ENCODE measurements around the gene FER.
"Not testable (repeated sequence)": the region's sequence is repeated elsewhere in the genome, so short reads cannot be mapped to it uniquely, and the experiment has no call there.

Gene FER

GRCh38 chr5:108989761-108990392, 242.2 kb downstream of the FER start:
- no peak for DNase-seq

- DNase-seq, result not testable (repeated sequence)
Observed at GRCh38 chr5:108992396-108993085, 244.8 kb downstream of the FER start.

GRCh38 chr5:108993440-108993839, 245.7 kb downstream of the FER start:
- not testable (repeated sequence) for DNase-seq

GRCh38 chr5:108997720-108998119, 250.0 kb downstream of the FER start:
- no peak for DNase-seq

- DNase-seq, result no peak
Observed at GRCh38 chr5:108998216-108998615, 250.5 kb downstream of the FER start.

- DNase-seq, result no peak
Observed at GRCh38 chr5:109003928-109004327, 256.2 kb downstream of the FER start.

GRCh38 chr5:109005297-109006009, 257.8 kb downstream of the FER start:
- no peak for DNase-seq

- DNase-seq, result no peak
Observed at GRCh38 chr5:109006129-109006528, 258.4 kb downstream of the FER start.

GRCh38 chr5:109016300-109016699, 268.6 kb downstream of the FER start:
- DNase-seq, result no peak

- DNase-seq, result no peak
Observed at GRCh38 chr5:109022056-109022455, 274.4 kb downstream of the FER start.

GRCh38 chr5:109025729-109026128, 278.0 kb downstream of the FER start:
- not testable (repeated sequence) for DNase-seq

- DNase-seq, result no peak
Observed at GRCh38 chr5:109027983-109028607, 280.4 kb downstream of the FER start.

- no peak for DNase-seq
Observed at GRCh38 chr5:109028608-109029299, 281.1 kb downstream of the FER start.

GRCh38 chr5:109029847-109030246, 282.1 kb downstream of the FER start:
- no peak for DNase-seq

- DNase-seq, result no peak
Observed at GRCh38 chr5:109030360-109031143, 282.9 kb downstream of the FER start.

GRCh38 chr5:109034306-109034705, 286.6 kb downstream of the FER start:
- DNase-seq, result no peak

GRCh38 chr5:109035436-109035835, 287.7 kb downstream of the FER start:
- no peak for DNase-seq

GRCh38 chr5:109038209-109038840, 290.6 kb downstream of the FER start:
- DNase-seq, result no peak

- DNase-seq, result no peak
Observed at GRCh38 chr5:109041317-109041716, 293.6 kb downstream of the FER start.

GRCh38 chr5:109045710-109046109, 298.0 kb downstream of the FER start:
- no peak for DNase-seq

GRCh38 chr5:109049565-109049964, 301.9 kb downstream of the FER start:
- DNase-seq, result no peak

GRCh38 chr5:109050321-109050720, 302.6 kb downstream of the FER start:
- not testable (repeated sequence) for DNase-seq

All from T1000 (cell line).